ENCODE measurements around the gene PLTP. TPM values are rescaled to one million over a fixed set of nuclear protein-coding genes. Genes with fewer than 3 reads are reported as not detected.

The PLTP gene
- total and polyA plus RNA-seq, 2 donors (not counting 3 experiments of a cell fraction or from before 2014, with no cell fraction given), result 62.1 to 118 TPM

DNA sequence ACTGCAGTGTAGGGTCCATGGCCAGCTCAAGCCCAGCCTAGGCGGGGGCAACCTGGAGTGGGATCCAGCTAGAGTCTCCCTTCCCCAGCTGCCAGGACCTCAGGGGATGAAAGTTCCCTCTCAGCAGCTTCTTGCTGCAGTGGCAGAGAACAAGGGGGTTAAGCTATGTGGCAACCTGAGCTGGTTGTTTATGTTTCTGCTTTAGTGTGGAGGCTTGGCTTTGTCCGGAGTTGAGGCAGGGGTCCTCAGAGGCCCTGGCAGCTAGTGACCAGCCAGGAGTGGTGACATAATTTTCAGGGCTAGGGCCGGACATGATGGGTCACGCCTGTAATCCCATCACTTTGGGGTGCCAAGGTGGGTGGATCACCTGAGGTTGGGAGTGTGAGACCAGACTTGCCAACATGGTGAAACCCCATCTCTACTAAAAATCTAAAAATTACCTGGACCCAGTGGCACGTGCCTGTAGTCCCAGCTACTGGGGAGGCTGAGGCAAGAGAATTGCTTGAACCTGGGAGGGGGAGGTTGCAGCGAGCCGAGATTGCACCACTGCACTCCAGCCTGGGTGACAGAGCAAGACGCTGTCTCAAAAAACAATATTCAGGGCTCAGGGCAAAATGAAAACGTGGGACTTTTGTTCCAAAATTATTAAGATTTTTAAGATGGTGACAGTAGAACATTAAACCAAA is 14.0 kb upstream of the PLTP start:
- H3K27ac ChIP-seq (ENCODE audit: insufficient read depth, low read depth, low read length), result no peak overlapping the region
- FAIRE-seq, result peak; percentile 24
- no peaks in the 10 kb centered on the region for H4K20me1 ChIP-seq (replicated peaks; ENCODE audit: control insufficient read depth, extremely low read depth, insufficient read depth, low read length)
- dilution Hi-C loops (cut with MboI; ENCODE audit: extremely low pct_ligation_motif_present, low sequenced_read_pairs), result no loop called here
- no peaks in the 10 kb centered on the region for H3K9me3 ChIP-seq (replicated peaks; ENCODE audit: control insufficient read depth, insufficient read depth, low read length)
- H3K4me1 ChIP-seq (ENCODE audit: control insufficient read depth, extremely low read depth, insufficient read depth, low read length), result peaks cover 6% of the 10 kb centered on the region
- no peak overlapping the region for H3K4me3 ChIP-seq (replicated peaks in 1 of 3; ENCODE audit: insufficient read depth in 1 of 3, low read depth in 1 of 3, low read length in 3 of 3)
- intact Hi-C loops (cut with micrococcal nuclease), result no loop called here
- H3K79me2 ChIP-seq (ENCODE audit: control insufficient read depth, insufficient read depth, low read length), result no peaks in the 10 kb centered on the region
- TF ChIP-seq, protein P1, sequence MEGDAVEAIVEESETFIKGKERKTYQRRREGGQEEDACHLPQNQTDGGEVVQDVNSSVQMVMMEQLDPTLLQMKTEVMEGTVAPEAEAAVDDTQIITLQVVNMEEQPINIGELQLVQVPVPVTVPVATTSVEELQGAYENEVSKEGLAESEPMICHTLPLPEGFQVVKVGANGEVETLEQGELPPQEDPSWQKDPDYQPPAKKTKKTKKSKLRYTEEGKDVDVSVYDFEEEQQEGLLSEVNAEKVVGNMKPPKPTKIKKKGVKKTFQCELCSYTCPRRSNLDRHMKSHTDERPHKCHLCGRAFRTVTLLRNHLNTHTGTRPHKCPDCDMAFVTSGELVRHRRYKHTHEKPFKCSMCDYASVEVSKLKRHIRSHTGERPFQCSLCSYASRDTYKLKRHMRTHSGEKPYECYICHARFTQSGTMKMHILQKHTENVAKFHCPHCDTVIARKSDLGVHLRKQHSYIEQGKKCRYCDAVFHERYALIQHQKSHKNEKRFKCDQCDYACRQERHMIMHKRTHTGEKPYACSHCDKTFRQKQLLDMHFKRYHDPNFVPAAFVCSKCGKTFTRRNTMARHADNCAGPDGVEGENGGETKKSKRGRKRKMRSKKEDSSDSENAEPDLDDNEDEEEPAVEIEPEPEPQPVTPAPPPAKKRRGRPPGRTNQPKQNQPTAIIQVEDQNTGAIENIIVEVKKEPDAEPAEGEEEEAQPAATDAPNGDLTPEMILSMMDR (IDR thresholded peaks at IDR 0.05; ENCODE audit: extremely low read depth in 1 of 2, insufficient read depth in 1 of 2, low read depth in 1 of 2, low read length in 2 of 2), result no peak
- TF ChIP-seq MYC (IDR thresholded peaks at IDR 0.05; ENCODE audit: low read depth, low read length) (no peak), POLR2A (IDR thresholded peaks at IDR 0.05; ENCODE audit: low read depth, low read length) (no peak), EZH2 (IDR thresholded peaks at IDR 0.05; ENCODE audit: borderline replicate concordance, low read depth, low read length, severe bottlenecking) (no peak), POLR2AphosphoS5 (IDR thresholded peaks at IDR 0.05; ENCODE audit: insufficient read depth, low read depth, low read length) (no peak), GATA2 (IDR thresholded peaks at IDR 0.05; ENCODE audit: insufficient read depth, insufficient read length, low read depth, low read length) (no peak), FOS (IDR thresholded peaks at IDR 0.05; ENCODE audit: borderline replicate concordance, insufficient read depth, low read length) (no peak), JUN (IDR thresholded peaks at IDR 0.05; ENCODE audit: borderline replicate concordance, insufficient read depth, insufficient read length, low read depth) (no peak)
- TF ChIP-seq, protein P2, sequence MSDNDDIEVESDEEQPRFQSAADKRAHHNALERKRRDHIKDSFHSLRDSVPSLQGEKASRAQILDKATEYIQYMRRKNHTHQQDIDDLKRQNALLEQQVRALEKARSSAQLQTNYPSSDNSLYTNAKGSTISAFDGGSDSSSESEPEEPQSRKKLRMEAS (IDR thresholded peaks at IDR 0.05; ENCODE audit: insufficient read depth, insufficient read length), result no peak
- CTCF ChIA-PET, result interaction anchor here (1.0 kb wide), 1 partner anchor 34 kb away, joined by 3 read pairs; no protein-coding TSS in a partner anchor
- POLR2A ChIA-PET, result interaction anchor here (2.8 kb wide), 1 partner anchor 8 kb away, joined by 20 read pairs; the partner anchor contains the start of gene PCIF1
- no TSS peak for BruUV-seq (replicated peaks)
- no peak overlapping the region for H3K4me2 ChIP-seq (ENCODE audit: insufficient read depth, low read length)
- no peaks in the 10 kb centered on the region for H3K27me3 ChIP-seq (ENCODE audit: control insufficient read depth in 2 of 2, insufficient read depth in 2 of 2, low read length in 2 of 2)
- no peaks in the 10 kb centered on the region for H3K36me3 ChIP-seq (ENCODE audit: control insufficient read depth in 2 of 2, extremely low read depth in 1 of 2, insufficient read depth in 2 of 2, low read length in 2 of 2)
- DNase-seq (ENCODE audit: low read depth, low spot score), result no peak
- H3K9me1 ChIP-seq (replicated peaks; ENCODE audit: control insufficient read depth, extremely low read depth, insufficient read depth, low read length), result no peaks in the 10 kb centered on the region
- H2AFZ ChIP-seq (ENCODE audit: low read depth, low read length), result no peak overlapping the region
- no peak overlapping the region for H3K9ac ChIP-seq (replicated peaks; ENCODE audit: extremely low read depth, insufficient read depth, low read length)
